ENCODE data around the gene C4orf50. TPM values are rescaled to one million over a fixed set of nuclear protein-coding genes. Genes with fewer than 3 reads are reported as not detected.

C4orf50 gene
- total and polyA plus RNA-seq, 2 of the 4 experiments (the other 2 are of a cell fraction), result not detected

- no peak overlapping the region for H3K14ac ChIP-seq (replicated peaks; ENCODE audit: low read depth, low read length)
- H3K27me3 ChIP-seq (ENCODE audit: control insufficient read depth, insufficient read depth, low read length), result peaks cover 12% of the 10 kb centered on the region
- no peak overlapping the region for H2BK5ac ChIP-seq (ENCODE audit: low read depth, low read length, poor library complexity, severe bottlenecking)
- no peaks in the 10 kb centered on the region for H3K9me1 ChIP-seq (ENCODE audit: insufficient read depth, low read length)
- H2AK9ac ChIP-seq (replicated peaks; ENCODE audit: low read depth, low read length, poor library complexity), result no peak overlapping the region
- no peak overlapping the region for H2BK15ac ChIP-seq (ENCODE audit: low read depth, low read length)
- H3K79me1 ChIP-seq (ENCODE audit: low read depth in 1 of 2, low read length in 2 of 2), result no peaks in the 10 kb centered on the region
- no TSS peak for BruUV-seq (replicated peaks)
- no peak overlapping the region for H3K27ac ChIP-seq (ENCODE audit: insufficient read depth, low read length)
- H3K9me3 ChIP-seq (ENCODE audit: control insufficient read depth, insufficient read depth, low read length), result no peaks in the 10 kb centered on the region
- H3K36me3 ChIP-seq (ENCODE audit: control insufficient read depth, insufficient read depth, low read length), result no peaks in the 10 kb centered on the region
- H2BK20ac ChIP-seq (ENCODE audit: low read depth, low read length), result no peak overlapping the region
- intact Hi-C loops (cut with micrococcal nuclease) (no loop called here), in situ Hi-C loops (cut with MboI; ENCODE audit: low sequenced_read_pairs) (no loop called here), dilution Hi-C loops (cut with HindIII; ENCODE audit: low sequenced_read_pairs, unreplicated experiment) (no loop called here)
- H3K4me3 ChIP-seq (ENCODE audit: insufficient read depth, low read depth, low read length), result no peak overlapping the region
- no CpG with 5 or more reads among the region's 8 CpGs for WGBS, 2 experiments (ENCODE audit: extremely low coverage in 2 of 2, insufficient read length in 1 of 2)
- H2AK5ac ChIP-seq (ENCODE audit: low read depth, low read length), result no peak overlapping the region
- ATAC-seq (ENCODE audit: low read depth), result no peak
- H4K91ac ChIP-seq (ENCODE audit: insufficient read depth, low read depth, low read length), result no peak overlapping the region
- no peak overlapping the region for H3K56ac ChIP-seq (ENCODE audit: extremely low read depth, insufficient read depth, low read length)
- no peak for DNase-seq
- no peak overlapping the region for H2AFZ ChIP-seq (replicated peaks; ENCODE audit: low read length, poor library complexity)
- no peak overlapping the region for H3K9ac ChIP-seq (ENCODE audit: low read depth, low read length)
- H3K4me1 ChIP-seq (ENCODE audit: control insufficient read depth, insufficient read depth, low read length), result no peaks in the 10 kb centered on the region
- H3K4ac ChIP-seq (ENCODE audit: low read depth, low read length), result no peak overlapping the region
- H2BK120ac ChIP-seq (ENCODE audit: low read depth, low read length), result no peak overlapping the region
- H3K18ac ChIP-seq (ENCODE audit: low read depth, low read length), result no peak overlapping the region
- H3K4me2 ChIP-seq (ENCODE audit: low read depth, low read length), result no peak overlapping the region
- H4K5ac ChIP-seq (ENCODE audit: low read depth, low read length), result no peak overlapping the region
- H3K23ac ChIP-seq (ENCODE audit: low read depth, low read length), result no peak overlapping the region
- H4K8ac ChIP-seq (ENCODE audit: low read depth in 2 of 2, low read length in 2 of 2), result no peak overlapping the region
- TF ChIP-seq FOS (IDR thresholded peaks at IDR 0.05; ENCODE audit: low read depth, low read length) (no peak), MAFK (IDR thresholded peaks at IDR 0.05; ENCODE audit: low read depth, low read length) (no peak), USF2 (IDR thresholded peaks at IDR 0.05; ENCODE audit: low read depth, low read length) (no peak), BHLHE40 (IDR thresholded peaks at IDR 0.05; ENCODE audit: low read depth, low read length) (no peak), NFE2L2 (IDR thresholded peaks at IDR 0.05; ENCODE audit: low read depth, low read length) (no peak), CTCF (conservative IDR thresholded peaks at IDR 0.05; ENCODE audit: low read depth, low read length) (no peak), RAD21 (IDR thresholded peaks at IDR 0.05; ENCODE audit: low read length) (no peak), MAZ (IDR thresholded peaks at IDR 0.05; ENCODE audit: borderline replicate concordance, low read depth, low read length) (no peak), RCOR1 (IDR thresholded peaks at IDR 0.05; ENCODE audit: insufficient replicate concordance, low read length) (no peak), POLR2A (IDR thresholded peaks at IDR 0.05; ENCODE audit: low read depth, low read length) (no peak), RFX5 (IDR thresholded peaks at IDR 0.05; ENCODE audit: low read depth, low read length) (no peak), MXI1 (IDR thresholded peaks at IDR 0.05; ENCODE audit: borderline replicate concordance, low read depth, low read length) (no peak), ELK1 (IDR thresholded peaks at IDR 0.05; ENCODE audit: borderline replicate concordance, low read depth, low read length) (no peak), SMC3 (IDR thresholded peaks at IDR 0.05; ENCODE audit: low read depth, low read length) (no peak), CEBPB (IDR thresholded peaks at IDR 0.05; ENCODE audit: low read depth, low read length) (no peak), CHD1 (IDR thresholded peaks at IDR 0.05; ENCODE audit: low read depth, low read length) (no peak)
- H4K20me1 ChIP-seq (ENCODE audit: insufficient read depth, low read length), result no peaks in the 10 kb centered on the region
- CTCF ChIA-PET, result no interaction called here
- POLR2A ChIA-PET (ENCODE audit: unreplicated experiment), result no interaction called here
Observed at GRCh38 chr4:5918331-5918985, 99.8 kb downstream of the C4orf50 start.

All from IMR-90 (cell line).